Coronary artery (tissue), 2 donors: ENCODE results near the gene BCL2.

Experiments used
- DNase-seq: peaks from one replicate; pipeline ENCODE4 v3.0.0-alpha.2; 2017; ENCODE audit warnings: low spot score
- H3K27ac ChIP-seq, 2 donors: fragments of 200-600 bp; sonication (generic); one replicate each; pipeline ENCODE4 v1.5.1; 2016 to 2019
- H3K4me3 ChIP-seq: fragments of 200-600 bp; sonication (generic); 2 replicates; pipeline ENCODE4 v1.5.1; 2016; ENCODE audit warnings: mild to moderate bottlenecking, moderate library complexity
- CTCF ChIP-seq: fragments of 200-600 bp; sonication (generic); IDR thresholded peaks from one replicate; pipeline ENCODE4 v1.5.1; 2019; ENCODE audit warnings: antibody characterized with exemption

Gene BCL2

GRCh38 chr18:63078471-63078870 is 241.1 kb downstream of the BCL2 start:
- H3K27ac ChIP-seq, result no peak overlapping the region
- no peak for TF ChIP-seq CTCF
- no peak overlapping the region for H3K4me3 ChIP-seq
- DNase-seq, result no peak

- TF ChIP-seq CTCF, result no peak
- Histone ChIP-seq H3K27ac (no peak overlapping the region), H3K4me3 (peak overlapping the region; percentile 69)
- DNase-seq, result peak; percentile 81
Measured at GRCh38 chr18:63074981-63075404, 244.6 kb downstream of the BCL2 start.

- no peak for TF ChIP-seq CTCF
- H3K4me3 ChIP-seq, result no peak overlapping the region
- DNase-seq, result no peak
- no peak overlapping the region for H3K27ac ChIP-seq
Measured at GRCh38 chr18:63073481-63073880, 246.1 kb downstream of the BCL2 start.
